Lower leg skin (tissue), 3 donors: ENCODE measurements around the gene SEL1L2.

Experiments
- CTCF ChIP-seq, 3 donors: fragments of 450-650 bp; IDR thresholded peaks; one replicate each; pipeline ENCODE4 v1.5.1; 2016; ENCODE audit warnings: antibody characterized with exemption in 3 of 3, mild to moderate bottlenecking in 3 of 3, moderate library complexity in 2 of 3
- POLR2A ChIP-seq, 2 donors: fragments of 450-650 bp; IDR thresholded peaks; one replicate each; pipeline ENCODE4 v1.6.1; 2016 to 2017; ENCODE audit warnings: antibody characterized with exemption in 2 of 2, mild to moderate bottlenecking in 1 of 2, moderate library complexity in 1 of 2

- no peak for TF ChIP-seq POLR2A (IDR thresholded peaks at IDR 0.05)
- no peak for TF ChIP-seq CTCF (IDR thresholded peaks at IDR 0.05)
Observed at GRCh38 chr20:13862245-13862644, 128.2 kb downstream of the SEL1L2 start.
